Activated T-cell treated with anti-CD3 and anti-CD28 coated beads, Interleukin-2, amount 50 U/mL, for 24 hours (primary cell): Measurements from ENCODE around the gene ATF3.
A peak's percentile ranks its signal among the peaks of the same experiment; 100 is the strongest.

Experiments used
- DNase-seq: peaks from one replicate; pipeline ENCODE4 v3.0.0-alpha.2; 2020
- H3K27ac Mint-ChIP-seq: 2 replicates; pipeline ENCODE4 v1.8.0; 2020; ENCODE audit warnings: mild to moderate bottlenecking, mixed read lengths
- H3K27me3 Mint-ChIP-seq: 2 replicates; pipeline ENCODE4 v1.8.0; 2020; ENCODE audit warnings: mixed read lengths
- H3K36me3 Mint-ChIP-seq: 2 replicates; pipeline ENCODE4 v1.8.0; 2020; ENCODE audit warnings: low read depth, mixed read lengths
- H3K4me1 Mint-ChIP-seq: 2 replicates; pipeline ENCODE4 v1.8.0; 2020; ENCODE audit warnings: low read depth, mixed read lengths
- H3K4me3 Mint-ChIP-seq: 2 replicates; pipeline ENCODE4 v1.8.0; 2020; ENCODE audit warnings: mild to moderate bottlenecking, moderate library complexity, mixed read lengths
- H3K9me3 Mint-ChIP-seq: 2 replicates; pipeline ENCODE4 v1.8.0; 2020; ENCODE audit warnings: mixed read lengths

ATF3 gene

GRCh38 chr1:212609701-212610574, 1.4 kb downstream of the ATF3 start:
- H3K4me1 Mint-ChIP-seq: peaks cover 78% of the 10 kb centered on the region
- H3K9me3 Mint-ChIP-seq: no peaks in the 10 kb centered on the region
- H3K27ac Mint-ChIP-seq: peak overlapping the region; percentile 81
- no peak for DNase-seq
- H3K27me3 Mint-ChIP-seq: peaks cover 40% of the 10 kb centered on the region
- peaks cover 31% of the 10 kb centered on the region for H3K36me3 Mint-ChIP-seq
- peak overlapping the region; percentile 89 for H3K4me3 Mint-ChIP-seq

- H3K9me3 Mint-ChIP-seq: no peaks in the 10 kb centered on the region
- no peak for DNase-seq
- H3K27ac Mint-ChIP-seq: peak overlapping the region; percentile 53
- H3K4me1 Mint-ChIP-seq: peaks cover 73% of the 10 kb centered on the region
- H3K4me3 Mint-ChIP-seq: peak overlapping the region; percentile 89
- H3K36me3 Mint-ChIP-seq: peaks cover 38% of the 10 kb centered on the region
- H3K27me3 Mint-ChIP-seq: peaks cover 34% of the 10 kb centered on the region
Measured at GRCh38 chr1:212610575-212610967, 2.0 kb downstream of the ATF3 start.

- Mint-ChIP-seq H3K27me3 (peaks cover 27% of the 10 kb centered on the region), H3K9me3 (no peaks in the 10 kb centered on the region), H3K4me1 (peaks cover 67% of the 10 kb centered on the region), H3K4me3 (peak overlapping the region; percentile 89), H3K36me3 (peaks cover 45% of the 10 kb centered on the region), H3K27ac (peak overlapping the region; percentile 24)
- DNase-seq: no peak
Measured at GRCh38 chr1:212611000-212611948, 2.7 kb downstream of the ATF3 start.

- DNase-seq: no peak
- Mint-ChIP-seq H3K27ac (no peak overlapping the region), H3K4me3 (no peak overlapping the region), H3K36me3 (peaks cover 55% of the 10 kb centered on the region), H3K9me3 (no peaks in the 10 kb centered on the region), H3K27me3 (peaks cover 17% of the 10 kb centered on the region), H3K4me1 (peaks cover 59% of the 10 kb centered on the region)
Measured at GRCh38 chr1:212612041-212612961, 3.7 kb downstream of the ATF3 start.

- H3K4me1 Mint-ChIP-seq: peaks cover 53% of the 10 kb centered on the region
Measured at GRCh38 chr1:212613440-212614335, 5.1 kb downstream of the ATF3 start.

GRCh38 chr1:212614453-212615200, 6.1 kb downstream of the ATF3 start:
- no peak for DNase-seq
- peaks cover 70% of the 10 kb centered on the region for H3K36me3 Mint-ChIP-seq
- H3K27me3 Mint-ChIP-seq: peaks cover 10% of the 10 kb centered on the region
- H3K27ac Mint-ChIP-seq: peak overlapping the region; percentile 70
- H3K4me1 Mint-ChIP-seq: peaks cover 52% of the 10 kb centered on the region
- H3K4me3 Mint-ChIP-seq: no peak overlapping the region
- no peaks in the 10 kb centered on the region for H3K9me3 Mint-ChIP-seq

More at GRCh38 chr1:212613440-212614335, 5.1 kb downstream of the ATF3 start:
- DNase-seq: no peak
- H3K9me3 Mint-ChIP-seq: no peaks in the 10 kb centered on the region
- H3K4me3 Mint-ChIP-seq: no peak overlapping the region
- peaks cover 10% of the 10 kb centered on the region for H3K27me3 Mint-ChIP-seq
- peaks cover 66% of the 10 kb centered on the region for H3K36me3 Mint-ChIP-seq
- H3K27ac Mint-ChIP-seq: peak overlapping the region; percentile 70

GRCh38 chr1:212615201-212615470, 6.6 kb downstream of the ATF3 start:
- no peak for DNase-seq
- Mint-ChIP-seq H3K27me3 (peaks cover 5% of the 10 kb centered on the region), H3K27ac (no peak overlapping the region), H3K9me3 (no peaks in the 10 kb centered on the region), H3K4me3 (no peak overlapping the region), H3K4me1 (peaks cover 47% of the 10 kb centered on the region), H3K36me3 (peaks cover 70% of the 10 kb centered on the region)

GRCh38 chr1:212618466-212619210, 10.1 kb downstream of the ATF3 start:
- DNase-seq: no peak
- no peaks in the 10 kb centered on the region for H3K27me3 Mint-ChIP-seq
- H3K36me3 Mint-ChIP-seq: peaks cover 74% of the 10 kb centered on the region
- no peak overlapping the region for H3K4me3 Mint-ChIP-seq
- H3K27ac Mint-ChIP-seq: no peak overlapping the region
- no peaks in the 10 kb centered on the region for H3K9me3 Mint-ChIP-seq
- H3K4me1 Mint-ChIP-seq: peaks cover 28% of the 10 kb centered on the region

GRCh38 chr1:212620293-212620692, 11.7 kb downstream of the ATF3 start:
- Mint-ChIP-seq H3K27me3 (no peaks in the 10 kb centered on the region), H3K4me1 (peaks cover 15% of the 10 kb centered on the region), H3K4me3 (no peak overlapping the region), H3K9me3 (no peaks in the 10 kb centered on the region), H3K36me3 (peaks cover 64% of the 10 kb centered on the region), H3K27ac (no peak overlapping the region)
- DNase-seq: no peak

GRCh38 chr1:212621043-212621948, 12.7 kb downstream of the ATF3 start:
- Mint-ChIP-seq H3K4me1 (peaks cover 15% of the 10 kb centered on the region), H3K36me3 (peaks cover 54% of the 10 kb centered on the region), H3K9me3 (no peaks in the 10 kb centered on the region), H3K4me3 (no peak overlapping the region), H3K27me3 (peaks cover 4% of the 10 kb centered on the region), H3K27ac (no peak overlapping the region)
- no peak for DNase-seq

GRCh38 chr1:212621949-212622305, 13.4 kb downstream of the ATF3 start:
- H3K36me3 Mint-ChIP-seq: peaks cover 48% of the 10 kb centered on the region
- H3K4me1 Mint-ChIP-seq: peaks cover 15% of the 10 kb centered on the region
- H3K9me3 Mint-ChIP-seq: no peaks in the 10 kb centered on the region
- peaks cover 4% of the 10 kb centered on the region for H3K27me3 Mint-ChIP-seq
- no peak overlapping the region for H3K4me3 Mint-ChIP-seq
- no peak for DNase-seq
- no peak overlapping the region for H3K27ac Mint-ChIP-seq

- peaks cover 42% of the 10 kb centered on the region for H3K36me3 Mint-ChIP-seq
- no peak for DNase-seq
- peaks cover 4% of the 10 kb centered on the region for H3K27me3 Mint-ChIP-seq
- H3K4me3 Mint-ChIP-seq: no peak overlapping the region
- no peak overlapping the region for H3K27ac Mint-ChIP-seq
- no peaks in the 10 kb centered on the region for H3K9me3 Mint-ChIP-seq
- H3K4me1 Mint-ChIP-seq: peaks cover 15% of the 10 kb centered on the region
Measured at GRCh38 chr1:212622467-212622866, 13.9 kb downstream of the ATF3 start.
